ENCODE data around the gene HLF. TPM values are rescaled to one million over a fixed set of nuclear protein-coding genes. Genes with fewer than 3 reads are reported as not detected.

HLF gene
- total RNA-seq, 1 experiment from 2014 or later = 1.5 TPM

DNA sequence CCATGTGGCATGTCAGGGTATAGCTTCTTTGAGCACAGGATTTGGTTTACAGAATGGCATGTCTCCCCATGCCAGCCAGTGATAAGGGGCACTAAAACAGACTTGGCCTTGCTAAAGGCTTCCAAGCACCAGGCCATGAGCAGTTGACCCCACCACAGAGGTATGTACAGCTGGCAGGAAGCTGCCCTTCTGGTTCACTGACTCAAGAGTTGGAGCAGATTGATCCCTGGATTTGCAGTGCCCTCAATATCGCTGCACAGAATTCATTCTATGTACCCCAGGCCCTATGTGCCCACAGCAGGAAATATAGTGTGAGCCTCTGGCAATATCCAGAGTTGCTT is 24.3 kb downstream of the HLF start:
- Histone ChIP-seq H3K4me3 (replicated peaks in 1 of 2; ENCODE audit: low read depth in 1 of 2, low read length in 2 of 2) (no peak overlapping the region), H3K9me3 (ENCODE audit: control insufficient read depth in 1 of 2, insufficient read depth in 1 of 2, low read depth in 1 of 2, low read length in 2 of 2) (no peaks in the 10 kb centered on the region), H3K9me2 (ENCODE audit: insufficient read depth) (no peaks in the 10 kb centered on the region), H3K9ac (ENCODE audit: low read length) (no peak overlapping the region), H3K36me3 (ENCODE audit: control insufficient read depth in 1 of 2, insufficient read depth in 2 of 2, low read length in 2 of 2) (no peaks in the 10 kb centered on the region), H3K27ac (ENCODE audit: low read depth, low read length) (no peak overlapping the region), H3K4me2 (ENCODE audit: low read length) (no peak overlapping the region), H3K79me2 (ENCODE audit: insufficient read depth, low read length) (no peaks in the 10 kb centered on the region), H4K20me1 (ENCODE audit: insufficient read depth) (no peaks in the 10 kb centered on the region), H2AFZ (ENCODE audit: low read depth, low read length, poor library complexity, severe bottlenecking) (no peak overlapping the region), H3K4me1 (ENCODE audit: control insufficient read depth in 1 of 2, insufficient read depth in 2 of 2, low read length in 2 of 2) (peaks cover 10 to 24% of the 10 kb centered on the region in 2 experiments), H3K27me3 (ENCODE audit: insufficient read depth, low read length) (no peaks in the 10 kb centered on the region)
- no peak for TF ChIP-seq ELF1 (IDR thresholded peaks at IDR 0.05; ENCODE audit: borderline replicate concordance, low read depth)
- no peak for TF ChIP-seq JUND (IDR thresholded peaks at IDR 0.05)
- TF ChIP-seq, protein P1, sequence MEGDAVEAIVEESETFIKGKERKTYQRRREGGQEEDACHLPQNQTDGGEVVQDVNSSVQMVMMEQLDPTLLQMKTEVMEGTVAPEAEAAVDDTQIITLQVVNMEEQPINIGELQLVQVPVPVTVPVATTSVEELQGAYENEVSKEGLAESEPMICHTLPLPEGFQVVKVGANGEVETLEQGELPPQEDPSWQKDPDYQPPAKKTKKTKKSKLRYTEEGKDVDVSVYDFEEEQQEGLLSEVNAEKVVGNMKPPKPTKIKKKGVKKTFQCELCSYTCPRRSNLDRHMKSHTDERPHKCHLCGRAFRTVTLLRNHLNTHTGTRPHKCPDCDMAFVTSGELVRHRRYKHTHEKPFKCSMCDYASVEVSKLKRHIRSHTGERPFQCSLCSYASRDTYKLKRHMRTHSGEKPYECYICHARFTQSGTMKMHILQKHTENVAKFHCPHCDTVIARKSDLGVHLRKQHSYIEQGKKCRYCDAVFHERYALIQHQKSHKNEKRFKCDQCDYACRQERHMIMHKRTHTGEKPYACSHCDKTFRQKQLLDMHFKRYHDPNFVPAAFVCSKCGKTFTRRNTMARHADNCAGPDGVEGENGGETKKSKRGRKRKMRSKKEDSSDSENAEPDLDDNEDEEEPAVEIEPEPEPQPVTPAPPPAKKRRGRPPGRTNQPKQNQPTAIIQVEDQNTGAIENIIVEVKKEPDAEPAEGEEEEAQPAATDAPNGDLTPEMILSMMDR (IDR thresholded peaks at IDR 0.05 in 2 of 3, conservative IDR thresholded peaks at IDR 0.05 in 1 of 3; ENCODE audit: borderline replicate concordance in 1 of 3, insufficient read depth in 1 of 3, low read depth in 2 of 3, low read length in 2 of 3) = no peak
- no peak for TF ChIP-seq ZNF274 (IDR thresholded peaks at IDR 0.05; ENCODE audit: low read depth, low read length)
- TF ChIP-seq EZH2 (IDR thresholded peaks at IDR 0.05) = no peak
- TF ChIP-seq FOSL1 (IDR thresholded peaks at IDR 0.05; ENCODE audit: low read depth) = no peak
- no peak for TF ChIP-seq CEBPB (IDR thresholded peaks at IDR 0.05; ENCODE audit: low read depth)
- TF ChIP-seq, protein P2, sequence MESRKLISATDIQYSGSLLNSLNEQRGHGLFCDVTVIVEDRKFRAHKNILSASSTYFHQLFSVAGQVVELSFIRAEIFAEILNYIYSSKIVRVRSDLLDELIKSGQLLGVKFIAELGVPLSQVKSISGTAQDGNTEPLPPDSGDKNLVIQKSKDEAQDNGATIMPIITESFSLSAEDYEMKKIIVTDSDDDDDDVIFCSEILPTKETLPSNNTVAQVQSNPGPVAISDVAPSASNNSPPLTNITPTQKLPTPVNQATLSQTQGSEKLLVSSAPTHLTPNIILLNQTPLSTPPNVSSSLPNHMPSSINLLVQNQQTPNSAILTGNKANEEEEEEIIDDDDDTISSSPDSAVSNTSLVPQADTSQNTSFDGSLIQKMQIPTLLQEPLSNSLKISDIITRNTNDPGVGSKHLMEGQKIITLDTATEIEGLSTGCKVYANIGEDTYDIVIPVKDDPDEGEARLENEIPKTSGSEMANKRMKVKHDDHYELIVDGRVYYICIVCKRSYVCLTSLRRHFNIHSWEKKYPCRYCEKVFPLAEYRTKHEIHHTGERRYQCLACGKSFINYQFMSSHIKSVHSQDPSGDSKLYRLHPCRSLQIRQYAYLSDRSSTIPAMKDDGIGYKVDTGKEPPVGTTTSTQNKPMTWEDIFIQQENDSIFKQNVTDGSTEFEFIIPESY (IDR thresholded peaks at IDR 0.05; ENCODE audit: extremely low read depth, insufficient replicate concordance, low read length) = no peak
- no peak for TF ChIP-seq POLR2A (IDR thresholded peaks at IDR 0.05; ENCODE audit: borderline replicate concordance, extremely low read depth, insufficient read depth, insufficient read length)
- no peak for TF ChIP-seq SIN3A (IDR thresholded peaks at IDR 0.05; ENCODE audit: low read depth)
- no peak for TF ChIP-seq TCF7L2 (IDR thresholded peaks at IDR 0.05; ENCODE audit: borderline replicate concordance, extremely low read depth, insufficient read depth, insufficient read length)
- no peak for ATAC-seq
- BruUV-seq (replicated peaks) = no TSS peak
- no peak for DNase-seq (ENCODE audit: low read depth, low spot score)
- intact Hi-C loops (cut with micrococcal nuclease) = no loop called here
- ChIA-PET POLR2A (no interaction called here), CTCF (interaction anchor here (2.1 kb wide), 1 partner anchor 297 kb away, joined by 4 read pairs; no protein-coding TSS in a partner anchor), RAD21 (ENCODE audit: low non-redundant PET in 1 of 2, low total read pairs in 2 of 2, uncharacterized antibody in 2 of 2, unreplicated experiment in 2 of 2) (no interaction called here)

All from HCT116 (cell line).